HEK293 (cell line): ENCODE results near the gene MAF.
A peak's percentile ranks its signal among the peaks of the same experiment; 100 is the strongest.

Source experiments
- CTCF ChIA-PET: fragments of 350-600 bp; formaldehyde crosslinking; extraction: SDS; loops from one replicate; lab custom pipeline; 2021; ENCODE audit warnings: antibody characterized with exemption; lab: Yijun Ruan, JAX
- POLR2A ChIA-PET: fragments of 300-600 bp; formaldehyde crosslinking; extraction: SDS; loops from one replicate; lab custom pipeline; 2020; ENCODE audit warnings: antibody characterized with exemption, inconsistent platforms; lab: Yijun Ruan, JAX
- H3K27ac ChIP-seq: fragments of 200-500 bp; sonication (Bioruptor generic); 2 replicates; pipeline ENCODE4 v1.5.1; 2014; ENCODE audit warnings: low read depth, low read length, control low read depth, inconsistent platforms; ENCODE audit errors: extremely low read depth
- H3K36me3 ChIP-seq, 2 experiments: fragments of 200-500 bp in 1 of 2; sonication (Bioruptor generic) in 1 of 2; 1 replicate in 1 of 2; 2 replicates in 1 of 2; pipeline ENCODE4 v1.5.1; 2014 to 2017; ENCODE audit warnings: inconsistent platforms in 2 of 2, low read length in 2 of 2; ENCODE audit not compliant: control insufficient read depth in 2 of 2, insufficient read depth in 1 of 2
- H3K4me1 ChIP-seq: fragments of 200-500 bp; sonication (Bioruptor generic); 2 replicates; pipeline ENCODE4 v1.5.1; 2014; ENCODE audit warnings: mild to moderate bottlenecking, low read length, inconsistent platforms; ENCODE audit not compliant: control insufficient read depth, insufficient read depth
- H3K4me3 ChIP-seq: 2 replicates; pipeline ENCODE4 v1.5.1; 2011; ENCODE audit warnings: low read depth, mild to moderate bottlenecking, control low read depth, low read length, moderate library complexity
- H3K9me3 ChIP-seq: fragments of 200-500 bp; sonication (Bioruptor generic); 2 replicates; pipeline ENCODE4 v1.5.1; 2014; ENCODE audit warnings: low read depth, low read length, inconsistent platforms; ENCODE audit not compliant: control insufficient read depth, insufficient read depth
- FEZF1 ChIP-seq: fragments of 450-650 bp; formaldehyde crosslinking; IDR thresholded peaks from 2 replicates; pipeline ENCODE4 v1.5.1; 2016; ENCODE audit warnings: missing biosample characterization, missing genetic modification characterization
- GLIS1 ChIP-seq: fragments of 450-650 bp; formaldehyde crosslinking; IDR thresholded peaks from 2 replicates; pipeline ENCODE4 v1.5.1; 2016; ENCODE audit warnings: missing biosample characterization, missing genetic modification characterization
- RBAK ChIP-seq: fragments of 450-650 bp; formaldehyde crosslinking; IDR thresholded peaks from 2 replicates; pipeline ENCODE4 v1.5.1; 2016; ENCODE audit warnings: missing biosample characterization, missing genetic modification characterization
- SCRT1 ChIP-seq: fragments of 450-650 bp; formaldehyde crosslinking; IDR thresholded peaks from 2 replicates; pipeline ENCODE4 v1.5.1; 2016; ENCODE audit warnings: missing biosample characterization, missing genetic modification characterization, borderline replicate concordance
- ZBTB17 ChIP-seq: fragments of 450-650 bp; formaldehyde crosslinking; IDR thresholded peaks from 2 replicates; pipeline ENCODE4 v1.5.1; 2016; ENCODE audit warnings: missing biosample characterization, missing genetic modification characterization
- ZNF169 ChIP-seq: fragments of 450-650 bp; formaldehyde crosslinking; IDR thresholded peaks from 2 replicates; pipeline ENCODE4 v1.5.1; 2016; ENCODE audit warnings: missing biosample characterization, missing genetic modification characterization
- ZNF19 ChIP-seq: fragments of 450-650 bp; formaldehyde crosslinking; IDR thresholded peaks from 2 replicates; pipeline ENCODE4; 2016; ENCODE audit warnings: missing biosample characterization, missing genetic modification characterization, low read depth
- ZNF292 ChIP-seq: fragments of 450-650 bp; formaldehyde crosslinking; IDR thresholded peaks from 2 replicates; pipeline ENCODE4 v1.5.1; 2016; ENCODE audit warnings: low read depth, missing biosample characterization, missing genetic modification characterization, borderline replicate concordance
- ZNF335 ChIP-seq: fragments of 450-650 bp; formaldehyde crosslinking; conservative IDR thresholded peaks from 2 replicates; pipeline ENCODE4 v1.5.1; 2016; ENCODE audit warnings: missing biosample characterization, missing genetic modification characterization
- ZNF366 ChIP-seq: fragments of 450-650 bp; formaldehyde crosslinking; conservative IDR thresholded peaks from 2 replicates; pipeline ENCODE4 v1.5.1; 2016; ENCODE audit warnings: missing biosample characterization, missing genetic modification characterization
- ZNF48 ChIP-seq: fragments of 450-650 bp; formaldehyde crosslinking; IDR thresholded peaks from 2 replicates; pipeline ENCODE4 v1.5.1; 2016; ENCODE audit warnings: missing biosample characterization, missing genetic modification characterization
- ZNF777 ChIP-seq: fragments of 450-650 bp; formaldehyde crosslinking; IDR thresholded peaks from 2 replicates; pipeline ENCODE4 v1.5.1; 2017; ENCODE audit warnings: missing biosample characterization, missing genetic modification characterization, borderline replicate concordance
- ZXDB ChIP-seq: fragments of 450-650 bp; formaldehyde crosslinking; IDR thresholded peaks from 2 replicates; pipeline ENCODE4 v1.5.1; 2016; ENCODE audit warnings: missing biosample characterization, missing genetic modification characterization
- TF ChIP-seq, protein P1 (sequence below): fragments of 450-650 bp; formaldehyde crosslinking; IDR thresholded peaks from 2 replicates; pipeline ENCODE4 v1.5.0; 2017; ENCODE audit warnings: missing biosample characterization, missing genetic modification characterization, borderline replicate concordance
- TF ChIP-seq, protein P2 (sequence below): fragments of 450-650 bp; formaldehyde crosslinking; IDR thresholded peaks from 2 replicates; pipeline ENCODE4 v1.5.1; 2016; ENCODE audit warnings: missing biosample characterization, missing genetic modification characterization
- TF ChIP-seq, protein P3 (sequence below): fragments of 450-650 bp; formaldehyde crosslinking; IDR thresholded peaks from 2 replicates; pipeline ENCODE4 v1.5.1; 2016; ENCODE audit warnings: missing biosample characterization, missing genetic modification characterization
- TF ChIP-seq, protein P4 (sequence below): fragments of 450-650 bp; formaldehyde crosslinking; IDR thresholded peaks from 2 replicates; pipeline ENCODE4 v1.5.1; 2016; ENCODE audit warnings: missing biosample characterization, missing genetic modification characterization
- TF ChIP-seq, protein P5 (sequence below): fragments of 450-650 bp; formaldehyde crosslinking; IDR thresholded peaks from 2 replicates; pipeline ENCODE4 v1.5.1; 2016; ENCODE audit warnings: missing biosample characterization, missing genetic modification characterization
- TF ChIP-seq, protein P6 (sequence below): fragments of 450-650 bp; formaldehyde crosslinking; IDR thresholded peaks from 2 replicates; pipeline ENCODE4 v1.5.1; 2016; ENCODE audit warnings: missing biosample characterization, missing genetic modification characterization
- TF ChIP-seq, protein P7 (sequence below): fragments of 450-650 bp; formaldehyde crosslinking; IDR thresholded peaks from 2 replicates; pipeline ENCODE4 v1.5.1; 2016; ENCODE audit warnings: missing biosample characterization, missing genetic modification characterization

Gene MAF

DNA sequence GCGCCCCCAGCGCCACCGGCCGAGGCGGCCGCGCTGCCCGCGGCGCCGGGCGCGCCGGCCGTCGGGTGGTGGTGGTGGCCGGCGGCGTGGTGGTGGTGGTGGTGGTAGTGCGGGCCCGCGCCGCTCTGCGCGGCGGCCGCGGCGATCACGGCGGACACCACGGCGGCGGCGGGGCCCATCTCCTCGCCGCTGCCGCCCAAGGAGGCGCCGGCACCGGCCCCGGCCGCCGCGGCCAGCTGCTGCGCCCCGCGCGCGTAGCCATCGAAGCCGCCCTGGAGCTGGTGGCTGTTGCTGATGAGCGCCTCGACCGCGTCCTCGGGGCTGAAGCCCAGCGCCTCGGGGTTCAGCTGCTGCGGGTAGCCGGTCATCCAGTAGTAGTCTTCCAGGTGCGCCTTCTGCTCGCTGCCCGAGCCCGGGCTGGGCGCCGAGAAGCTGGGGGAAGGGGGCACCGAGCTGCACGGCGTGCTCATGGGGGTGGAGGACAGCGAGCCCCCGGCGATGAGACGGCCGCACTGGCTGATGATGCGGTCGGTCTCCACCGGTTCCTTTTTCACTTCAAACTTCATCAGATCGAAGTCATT is 1.2 kb downstream of the MAF start:
- Histone ChIP-seq H3K4me3 (peak overlapping the region; percentile 61), H3K27ac (peak overlapping the region; percentile 98), H3K9me3 (no peaks in the 10 kb centered on the region), H3K36me3 (peaks cover 0 to 3% of the 10 kb centered on the region in 2 experiments; a peak in 1 of 3 replicates), H3K4me1 (peaks cover 20% of the 10 kb centered on the region)
- ChIA-PET POLR2A (interaction anchor here (0.5 kb wide), 1 partner anchor 873 kb away, joined by 3 read pairs; no protein-coding TSS in a partner anchor), CTCF (interaction anchor here (0.7 to 0.8 kb wide), 2 partner anchors 313 to 1499 kb away, joined by 3 read pairs; no protein-coding TSS in a partner anchor)
- peak; percentile 75; the same call in 1 of the 2 replicates for TF ChIP-seq ZNF777
- TF ChIP-seq ZBTB17 (tag by site-specific recombination): no peak
- TF ChIP-seq, protein P1, sequence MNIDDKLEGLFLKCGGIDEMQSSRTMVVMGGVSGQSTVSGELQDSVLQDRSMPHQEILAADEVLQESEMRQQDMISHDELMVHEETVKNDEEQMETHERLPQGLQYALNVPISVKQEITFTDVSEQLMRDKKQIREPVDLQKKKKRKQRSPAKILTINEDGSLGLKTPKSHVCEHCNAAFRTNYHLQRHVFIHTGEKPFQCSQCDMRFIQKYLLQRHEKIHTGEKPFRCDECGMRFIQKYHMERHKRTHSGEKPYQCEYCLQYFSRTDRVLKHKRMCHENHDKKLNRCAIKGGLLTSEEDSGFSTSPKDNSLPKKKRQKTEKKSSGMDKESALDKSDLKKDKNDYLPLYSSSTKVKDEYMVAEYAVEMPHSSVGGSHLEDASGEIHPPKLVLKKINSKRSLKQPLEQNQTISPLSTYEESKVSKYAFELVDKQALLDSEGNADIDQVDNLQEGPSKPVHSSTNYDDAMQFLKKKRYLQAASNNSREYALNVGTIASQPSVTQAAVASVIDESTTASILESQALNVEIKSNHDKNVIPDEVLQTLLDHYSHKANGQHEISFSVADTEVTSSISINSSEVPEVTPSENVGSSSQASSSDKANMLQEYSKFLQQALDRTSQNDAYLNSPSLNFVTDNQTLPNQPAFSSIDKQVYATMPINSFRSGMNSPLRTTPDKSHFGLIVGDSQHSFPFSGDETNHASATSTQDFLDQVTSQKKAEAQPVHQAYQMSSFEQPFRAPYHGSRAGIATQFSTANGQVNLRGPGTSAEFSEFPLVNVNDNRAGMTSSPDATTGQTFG (tag by site-specific recombination): no peak
- peak; percentile 36 for TF ChIP-seq ZNF335 (tag by site-specific recombination)
- TF ChIP-seq, protein P2, sequence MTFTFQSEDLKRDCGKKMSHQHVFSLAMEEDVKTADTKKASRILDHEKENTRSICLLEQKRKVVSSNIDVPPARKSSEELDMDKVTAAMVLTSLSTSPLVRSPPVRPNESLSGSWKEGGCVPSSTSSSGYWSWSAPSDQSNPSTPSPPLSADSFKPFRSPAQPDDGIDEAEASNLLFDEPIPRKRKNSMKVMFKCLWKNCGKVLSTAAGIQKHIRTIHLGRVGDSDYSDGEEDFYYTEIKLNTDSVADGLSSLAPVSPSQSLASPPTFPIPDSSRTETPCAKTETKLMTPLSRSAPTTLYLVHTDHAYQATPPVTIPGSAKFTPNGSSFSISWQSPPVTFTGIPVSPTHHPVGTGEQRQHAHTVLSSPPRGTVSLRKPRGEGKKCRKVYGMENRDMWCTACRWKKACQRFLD: no peak
- no peak for TF ChIP-seq ZXDB (tag by site-specific recombination)
- TF ChIP-seq SCRT1: no peak
- no peak for TF ChIP-seq GLIS1 (tag by site-specific recombination)
- TF ChIP-seq, protein P3, sequence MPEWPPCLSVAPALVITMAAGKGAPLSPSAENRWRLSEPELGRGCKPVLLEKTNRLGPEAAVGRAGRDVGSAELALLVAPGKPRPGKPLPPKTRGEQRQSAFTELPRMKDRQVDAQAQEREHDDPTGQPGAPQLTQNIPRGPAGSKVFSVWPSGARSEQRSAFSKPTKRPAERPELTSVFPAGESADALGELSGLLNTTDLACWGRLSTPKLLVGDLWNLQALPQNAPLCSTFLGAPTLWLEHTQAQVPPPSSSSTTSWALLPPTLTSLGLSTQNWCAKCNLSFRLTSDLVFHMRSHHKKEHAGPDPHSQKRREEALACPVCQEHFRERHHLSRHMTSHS (tag by site-specific recombination): no peak
- TF ChIP-seq, protein P4, sequence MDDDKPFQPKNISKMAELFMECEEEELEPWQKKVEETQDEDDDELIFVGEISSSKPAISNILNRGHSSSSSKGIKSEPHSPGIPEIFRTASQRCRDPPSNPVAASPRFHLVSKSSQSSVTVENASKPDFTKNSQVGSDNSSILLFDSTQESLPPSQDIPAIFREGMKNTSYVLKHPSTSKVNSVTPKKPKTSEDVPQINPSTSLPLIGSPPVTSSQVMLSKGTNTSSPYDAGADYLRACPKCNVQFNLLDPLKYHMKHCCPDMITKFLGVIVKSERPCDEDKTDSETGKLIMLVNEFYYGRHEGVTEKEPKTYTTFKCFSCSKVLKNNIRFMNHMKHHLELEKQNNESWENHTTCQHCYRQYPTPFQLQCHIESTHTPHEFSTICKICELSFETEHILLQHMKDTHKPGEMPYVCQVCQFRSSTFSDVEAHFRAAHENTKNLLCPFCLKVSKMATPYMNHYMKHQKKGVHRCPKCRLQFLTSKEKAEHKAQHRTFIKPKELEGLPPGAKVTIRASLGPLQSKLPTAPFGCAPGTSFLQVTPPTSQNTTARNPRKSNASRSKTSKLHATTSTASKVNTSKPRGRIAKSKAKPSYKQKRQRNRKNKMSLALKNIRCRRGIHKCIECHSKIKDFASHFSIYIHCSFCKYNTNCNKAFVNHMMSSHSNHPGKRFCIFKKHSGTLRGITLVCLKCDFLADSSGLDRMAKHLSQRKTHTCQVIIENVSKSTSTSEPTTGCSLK (tag by site-specific recombination): no peak
- TF ChIP-seq RBAK (tag by site-specific recombination): no peak
- TF ChIP-seq, protein P5, sequence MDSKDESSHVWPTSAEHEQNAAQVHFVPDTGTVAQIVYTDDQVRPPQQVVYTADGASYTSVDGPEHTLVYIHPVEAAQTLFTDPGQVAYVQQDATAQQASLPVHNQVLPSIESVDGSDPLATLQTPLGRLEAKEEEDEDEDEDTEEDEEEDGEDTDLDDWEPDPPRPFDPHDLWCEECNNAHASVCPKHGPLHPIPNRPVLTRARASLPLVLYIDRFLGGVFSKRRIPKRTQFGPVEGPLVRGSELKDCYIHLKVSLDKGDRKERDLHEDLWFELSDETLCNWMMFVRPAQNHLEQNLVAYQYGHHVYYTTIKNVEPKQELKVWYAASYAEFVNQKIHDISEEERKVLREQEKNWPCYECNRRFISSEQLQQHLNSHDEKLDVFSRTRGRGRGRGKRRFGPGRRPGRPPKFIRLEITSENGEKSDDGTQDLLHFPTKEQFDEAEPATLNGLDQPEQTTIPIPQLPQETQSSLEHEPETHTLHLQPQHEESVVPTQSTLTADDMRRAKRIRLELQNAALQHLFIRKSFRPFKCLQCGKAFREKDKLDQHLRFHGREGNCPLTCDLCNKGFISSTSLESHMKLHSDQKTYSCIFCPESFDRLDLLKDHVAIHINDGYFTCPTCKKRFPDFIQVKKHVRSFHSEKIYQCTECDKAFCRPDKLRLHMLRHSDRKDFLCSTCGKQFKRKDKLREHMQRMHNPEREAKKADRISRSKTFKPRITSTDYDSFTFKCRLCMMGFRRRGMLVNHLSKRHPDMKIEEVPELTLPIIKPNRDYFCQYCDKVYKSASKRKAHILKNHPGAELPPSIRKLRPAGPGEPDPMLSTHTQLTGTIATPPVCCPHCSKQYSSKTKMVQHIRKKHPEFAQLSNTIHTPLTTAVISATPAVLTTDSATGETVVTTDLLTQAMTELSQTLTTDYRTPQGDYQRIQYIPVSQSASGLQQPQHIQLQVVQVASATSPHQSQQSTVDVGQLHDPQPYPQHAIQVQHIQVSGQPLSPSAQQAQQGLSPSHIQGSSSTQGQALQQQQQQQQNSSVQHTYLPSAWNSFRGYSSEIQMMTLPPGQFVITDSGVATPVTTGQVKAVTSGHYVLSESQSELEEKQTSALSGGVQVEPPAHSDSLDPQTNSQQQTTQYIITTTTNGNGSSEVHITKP: peak; percentile 28; the same call in 1 of the 2 replicates
- TF ChIP-seq ZNF19: no peak
- TF ChIP-seq FEZF1 (tag by site-specific recombination): no peak; the same call in 1 of the 2 replicates
- TF ChIP-seq, protein P6, sequence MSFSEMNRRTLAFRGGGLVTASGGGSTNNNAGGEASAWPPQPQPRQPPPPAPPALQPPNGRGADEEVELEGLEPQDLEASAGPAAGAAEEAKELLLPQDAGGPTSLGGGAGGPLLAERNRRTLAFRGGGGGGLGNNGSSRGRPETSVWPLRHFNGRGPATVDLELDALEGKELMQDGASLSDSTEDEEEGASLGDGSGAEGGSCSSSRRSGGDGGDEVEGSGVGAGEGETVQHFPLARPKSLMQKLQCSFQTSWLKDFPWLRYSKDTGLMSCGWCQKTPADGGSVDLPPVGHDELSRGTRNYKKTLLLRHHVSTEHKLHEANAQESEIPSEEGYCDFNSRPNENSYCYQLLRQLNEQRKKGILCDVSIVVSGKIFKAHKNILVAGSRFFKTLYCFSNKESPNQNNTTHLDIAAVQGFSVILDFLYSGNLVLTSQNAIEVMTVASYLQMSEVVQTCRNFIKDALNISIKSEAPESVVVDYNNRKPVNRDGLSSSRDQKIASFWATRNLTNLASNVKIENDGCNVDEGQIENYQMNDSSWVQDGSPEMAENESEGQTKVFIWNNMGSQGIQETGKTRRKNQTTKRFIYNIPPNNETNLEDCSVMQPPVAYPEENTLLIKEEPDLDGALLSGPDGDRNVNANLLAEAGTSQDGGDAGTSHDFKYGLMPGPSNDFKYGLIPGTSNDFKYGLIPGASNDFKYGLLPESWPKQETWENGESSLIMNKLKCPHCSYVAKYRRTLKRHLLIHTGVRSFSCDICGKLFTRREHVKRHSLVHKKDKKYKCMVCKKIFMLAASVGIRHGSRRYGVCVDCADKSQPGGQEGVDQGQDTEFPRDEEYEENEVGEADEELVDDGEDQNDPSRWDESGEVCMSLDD (tag by site-specific recombination): no peak
- TF ChIP-seq ZNF366 (tag by site-specific recombination): no peak
- TF ChIP-seq ZNF292 (tag by site-specific recombination): no peak
- TF ChIP-seq, protein P7, sequence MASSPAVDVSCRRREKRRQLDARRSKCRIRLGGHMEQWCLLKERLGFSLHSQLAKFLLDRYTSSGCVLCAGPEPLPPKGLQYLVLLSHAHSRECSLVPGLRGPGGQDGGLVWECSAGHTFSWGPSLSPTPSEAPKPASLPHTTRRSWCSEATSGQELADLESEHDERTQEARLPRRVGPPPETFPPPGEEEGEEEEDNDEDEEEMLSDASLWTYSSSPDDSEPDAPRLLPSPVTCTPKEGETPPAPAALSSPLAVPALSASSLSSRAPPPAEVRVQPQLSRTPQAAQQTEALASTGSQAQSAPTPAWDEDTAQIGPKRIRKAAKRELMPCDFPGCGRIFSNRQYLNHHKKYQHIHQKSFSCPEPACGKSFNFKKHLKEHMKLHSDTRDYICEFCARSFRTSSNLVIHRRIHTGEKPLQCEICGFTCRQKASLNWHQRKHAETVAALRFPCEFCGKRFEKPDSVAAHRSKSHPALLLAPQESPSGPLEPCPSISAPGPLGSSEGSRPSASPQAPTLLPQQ (tag by site-specific recombination): peak; percentile 41
- TF ChIP-seq ZNF169 (tag by site-specific recombination): no peak
- no peak for TF ChIP-seq ZNF48 (tag by site-specific recombination)
